ENCODE results near the gene RSAD1. TPM values are rescaled to one million over a fixed set of nuclear protein-coding genes. Genes with fewer than 3 reads are reported as not detected.

The RSAD1 gene
- total RNA-seq (10 to 100 TPM; 17.2 to 27.3 TPM), polyA plus RNA-seq (ENCODE audit: insufficient read length in 2 of 2) (10 to 100 TPM; 41.8 to 54.7 TPM)
- long read RNA-seq, donor 1, transcript RSAD1-201 (9 exons, 2,528 nt) = major isoform, 5 of 17 reads
- long read RNA-seq, donor 1, partial matches to known transcripts = 10 of 17 reads
- long read RNA-seq, donor 1, other reads (novel, unspliced or antisense) = 0 of 17 reads
- long read RNA-seq, donor 2, partial matches to known transcripts = 0 of 3 reads
- long read RNA-seq, donor 2, other reads (novel, unspliced or antisense) = 0 of 3 reads
- long read RNA-seq, donor 3, partial matches to known transcripts = 0 of 4 reads
- long read RNA-seq, donor 3, other reads (novel, unspliced or antisense) = 0 of 4 reads
- long read RNA-seq, donor 4, partial matches to known transcripts = 0 of 6 reads
- long read RNA-seq, donor 4, other reads (novel, unspliced or antisense) = 0 of 6 reads

DNA sequence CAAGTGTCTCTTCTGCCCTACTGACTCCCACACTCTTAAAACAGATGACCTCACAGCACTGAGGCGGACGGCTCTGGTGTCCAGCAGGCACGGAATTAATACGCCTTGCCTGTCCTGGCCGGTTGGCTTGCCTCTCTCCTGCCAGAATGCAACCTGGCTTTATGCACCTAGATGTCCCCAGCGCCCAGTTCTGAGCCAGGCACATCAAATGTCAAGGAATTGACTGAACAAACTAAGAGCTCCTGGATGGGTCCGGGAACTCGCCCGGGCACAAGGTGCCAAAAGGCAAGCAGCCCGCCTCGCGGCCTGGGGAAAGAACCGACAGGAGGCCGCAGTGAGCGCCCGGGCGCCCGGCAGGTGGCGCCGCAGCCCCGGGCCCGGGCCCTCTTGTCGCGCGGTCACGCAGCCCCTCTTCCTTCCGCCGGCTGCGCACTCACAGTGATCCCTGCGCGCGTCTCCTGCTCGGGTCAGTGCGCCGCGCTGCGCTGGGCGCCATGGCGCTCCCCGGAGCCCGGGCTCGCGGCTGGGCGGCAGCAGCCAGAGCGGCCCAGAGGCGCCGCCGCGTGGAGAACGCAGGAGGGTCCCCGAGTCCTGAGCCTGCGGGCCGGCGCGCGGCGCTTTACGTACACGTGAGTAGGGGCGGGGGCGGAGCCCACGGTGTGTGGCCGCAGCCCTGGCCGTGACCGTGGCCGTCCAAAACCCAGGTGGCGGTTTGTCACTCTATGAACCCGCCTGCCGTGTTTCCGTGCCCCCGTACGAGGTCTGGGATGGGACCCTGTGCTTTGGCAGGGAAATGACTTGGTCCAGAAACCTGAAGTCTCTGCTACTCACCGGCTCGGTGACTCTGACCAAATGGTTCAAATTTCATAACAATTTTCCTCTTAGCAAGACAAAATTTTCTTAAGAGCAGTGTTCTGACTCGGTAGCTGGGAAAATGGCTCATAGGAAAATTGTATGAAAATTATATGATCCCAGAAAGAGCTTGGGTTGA lies at the start of gene RSAD1:
RSAD1 (plus strand) TSS at position 470 of the 991 bp plus-strand sequence; CDS start at position 495, 25 bp downstream.
- Histone ChIP-seq H3K36me3 (ENCODE audit: control insufficient read depth, insufficient read depth, low read length) (peaks cover 25% of the 10 kb centered on the region), H3K4me3 (ENCODE audit: low read depth, low read length) (peak within 1 kb of the TSS; percentile 89), H3K9me3 (ENCODE audit: control insufficient read depth, insufficient read depth, low read length) (no peaks in the 10 kb centered on the region), H3K4me1 (ENCODE audit: control insufficient read depth, insufficient read depth, low read length) (peaks cover 23% of the 10 kb centered on the region), H3K27ac (ENCODE audit: low read depth, low read length) (peak within 1 kb of the TSS; percentile 84), H3K27me3 (ENCODE audit: control insufficient read depth, insufficient read depth, low read length) (peaks cover 9% of the 10 kb centered on the region)
- WGBS (ENCODE audit: insufficient coverage) = 2% methylated on average over 73 of the region's 75 CpGs
- DNase-seq (ENCODE audit: low read depth in 4 of 6, low spot score in 6 of 6) = peak; percentile 68 to 95 (median 76)

DNA sequence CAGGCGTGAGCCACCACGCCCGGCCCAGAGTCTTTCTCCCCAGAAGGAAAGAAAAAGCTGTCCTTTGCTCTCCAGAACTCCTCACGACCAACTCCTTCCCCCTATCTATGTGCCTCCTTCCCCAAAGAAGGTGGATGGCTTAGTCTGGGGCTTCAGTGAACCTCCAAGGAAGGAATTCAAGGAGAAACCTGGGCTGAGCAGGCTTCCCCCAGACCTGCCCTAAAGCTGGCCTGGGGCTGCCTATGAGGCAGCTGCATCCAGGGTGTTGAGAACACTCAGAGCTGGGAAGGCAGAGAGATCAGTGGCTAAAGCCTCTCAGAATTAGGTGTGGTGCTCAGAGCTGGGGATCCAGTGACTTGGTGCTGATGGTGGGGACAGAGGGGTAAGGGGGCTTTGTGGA lies 48.9 kb upstream of the RSAD1 start:
- Histone ChIP-seq H3K27me3 (ENCODE audit: control insufficient read depth, insufficient read depth, low read length) (no peaks in the 10 kb centered on the region), H3K4me1 (ENCODE audit: control insufficient read depth, insufficient read depth, low read length) (peaks cover 22% of the 10 kb centered on the region), H3K36me3 (ENCODE audit: control insufficient read depth, insufficient read depth, low read length) (no peaks in the 10 kb centered on the region), H3K27ac (ENCODE audit: low read depth, low read length) (no peak overlapping the region), H3K9me3 (ENCODE audit: control insufficient read depth, insufficient read depth, low read length) (no peaks in the 10 kb centered on the region), H3K4me3 (ENCODE audit: low read depth, low read length) (no peak overlapping the region)
- no peak for DNase-seq (ENCODE audit: low read depth in 4 of 6, low spot score in 6 of 6)
- WGBS (ENCODE audit: insufficient coverage) = 89% methylated on average over 3 of the region's 4 CpGs

DNA sequence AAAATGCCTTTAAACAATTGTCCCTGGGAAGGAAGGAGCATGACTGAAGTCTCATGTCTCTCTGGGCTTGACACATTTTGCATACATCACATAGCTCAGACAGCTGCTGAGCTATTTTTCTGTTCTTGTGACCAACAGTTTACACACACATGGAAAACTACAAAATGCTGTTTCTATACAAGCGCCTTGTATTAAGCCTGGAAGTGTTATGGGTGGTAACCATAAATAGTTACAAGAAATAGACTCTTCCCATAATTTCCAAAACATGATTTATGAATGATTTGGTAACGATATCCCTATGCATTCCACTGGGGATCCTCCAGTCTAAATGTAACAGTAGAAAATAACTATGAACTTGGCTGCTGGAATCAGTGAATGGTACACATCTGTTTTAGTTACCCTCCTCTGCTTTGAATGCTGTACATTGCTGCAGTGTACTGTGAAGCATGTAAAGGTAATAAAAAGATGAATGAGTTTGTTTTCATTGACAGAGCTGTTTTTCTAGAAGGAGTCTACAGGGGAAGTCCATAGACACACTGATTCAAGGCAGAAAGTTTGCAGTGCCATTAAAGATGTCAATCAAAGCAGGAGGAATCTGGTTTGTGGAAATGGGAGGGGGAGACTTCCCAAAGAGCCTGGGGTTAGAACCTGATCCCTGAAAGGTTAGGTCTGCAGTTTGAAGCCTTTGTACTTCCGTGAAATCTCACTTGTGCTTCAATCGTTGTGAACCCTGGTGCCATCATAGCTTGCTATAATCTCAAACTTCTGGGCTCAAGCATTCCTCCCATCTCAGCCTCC lies 47.6 kb upstream of the RSAD1 start:
- Histone ChIP-seq H3K4me1 (ENCODE audit: control insufficient read depth, insufficient read depth, low read length) (peaks cover 14% of the 10 kb centered on the region), H3K36me3 (ENCODE audit: control insufficient read depth, insufficient read depth, low read length) (no peaks in the 10 kb centered on the region), H3K4me3 (ENCODE audit: low read depth, low read length) (no peak overlapping the region), H3K9me3 (ENCODE audit: control insufficient read depth, insufficient read depth, low read length) (no peaks in the 10 kb centered on the region), H3K27me3 (ENCODE audit: control insufficient read depth, insufficient read depth, low read length) (no peaks in the 10 kb centered on the region), H3K27ac (ENCODE audit: low read depth, low read length) (no peak overlapping the region)
- WGBS (ENCODE audit: insufficient coverage) = no CpG with 5 or more reads among the region's 4 CpGs
- DNase-seq (ENCODE audit: low read depth in 4 of 6, low spot score in 6 of 6) = no peak

DNA sequence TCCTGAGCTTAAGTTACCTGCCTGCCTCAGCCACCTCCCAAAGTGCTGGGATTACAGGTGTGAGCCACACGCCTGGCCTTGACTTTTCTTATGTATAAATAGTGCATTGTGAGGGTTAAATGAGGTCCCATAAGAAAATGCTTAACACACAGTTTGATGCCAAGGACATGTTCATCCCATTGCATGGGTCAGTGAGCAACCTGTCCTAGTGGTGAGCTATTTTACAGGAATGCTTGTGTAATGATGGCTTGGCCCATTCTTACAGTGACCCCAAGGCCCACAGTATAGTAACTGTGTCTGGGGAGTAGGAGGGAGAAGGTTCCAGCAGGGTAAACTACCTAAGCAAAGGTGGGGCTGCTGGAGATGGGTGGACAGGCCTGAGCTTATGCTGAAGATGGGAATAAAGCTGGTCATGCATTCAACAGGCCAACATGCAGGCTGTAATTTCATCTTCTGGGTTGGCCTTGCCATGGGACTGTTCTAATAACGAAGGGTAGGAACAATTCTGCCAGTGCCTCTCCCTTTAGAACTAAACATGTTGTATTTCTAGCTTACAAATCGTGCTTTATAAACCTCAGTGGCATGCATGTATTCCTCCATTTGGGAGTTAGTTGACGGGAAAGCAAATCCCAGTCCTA lies 46.4 kb upstream of the RSAD1 start:
- H3K4me3 ChIP-seq (ENCODE audit: low read depth, low read length) = no peak overlapping the region
- H3K27me3 ChIP-seq (ENCODE audit: control insufficient read depth, insufficient read depth, low read length) = no peaks in the 10 kb centered on the region
- 83% methylated on average over 1 of the region's 4 CpGs for WGBS (ENCODE audit: insufficient coverage)
- DNase-seq (ENCODE audit: low read depth in 4 of 6, low spot score in 6 of 6) = no peak
- no peaks in the 10 kb centered on the region for H3K9me3 ChIP-seq (ENCODE audit: control insufficient read depth, insufficient read depth, low read length)
- peaks cover 2% of the 10 kb centered on the region for H3K4me1 ChIP-seq (ENCODE audit: control insufficient read depth, insufficient read depth, low read length)
- no peak overlapping the region for H3K27ac ChIP-seq (ENCODE audit: low read depth, low read length)
- no peaks in the 10 kb centered on the region for H3K36me3 ChIP-seq (ENCODE audit: control insufficient read depth, insufficient read depth, low read length)

DNA sequence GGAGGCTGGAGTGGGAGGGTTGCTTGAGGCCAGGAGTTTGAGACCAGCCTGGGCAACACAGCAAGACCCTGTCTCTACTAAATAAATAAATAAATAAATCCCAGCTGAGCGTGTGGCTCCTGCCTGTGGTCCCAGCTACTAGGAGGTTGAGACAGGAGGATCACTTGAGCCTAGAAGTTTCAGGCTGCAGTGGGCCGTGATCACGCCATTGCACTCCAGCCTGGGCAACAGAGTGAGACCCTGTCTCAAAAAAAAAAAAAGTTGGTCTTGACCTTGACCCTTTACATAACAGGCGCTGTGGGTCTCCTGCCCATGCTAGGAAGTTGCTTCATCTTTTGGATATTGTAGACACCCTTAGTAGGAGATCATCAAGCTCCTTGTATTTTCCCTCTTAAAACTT lies 41.3 kb upstream of the RSAD1 start:
- no peaks in the 10 kb centered on the region for H3K4me1 ChIP-seq (ENCODE audit: control insufficient read depth, insufficient read depth, low read length)
- no peak for DNase-seq (ENCODE audit: low read depth in 4 of 6, low spot score in 6 of 6)

DNA sequence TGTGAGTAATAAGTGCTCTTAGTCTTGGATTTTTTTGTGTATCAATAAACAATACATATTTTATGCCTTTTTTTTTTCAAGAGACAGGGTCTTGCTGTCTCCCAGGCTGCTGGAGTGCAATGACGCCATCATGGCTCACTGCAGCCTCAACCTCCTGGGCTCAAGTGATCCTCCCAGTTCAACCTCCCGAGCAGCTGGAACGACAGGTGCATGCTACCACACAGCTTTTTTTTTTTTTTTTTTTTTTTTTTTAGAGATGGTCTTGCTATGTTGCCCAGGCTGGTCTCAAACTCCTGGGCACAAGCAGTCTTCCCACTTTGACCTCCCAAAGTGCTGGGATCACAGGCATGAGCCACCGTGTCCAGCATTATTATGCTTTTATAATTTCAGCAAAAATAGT lies 39.7 kb upstream of the RSAD1 start:
- no peak overlapping the region for H3K4me3 ChIP-seq (ENCODE audit: low read depth, low read length)
- H3K9me3 ChIP-seq (ENCODE audit: control insufficient read depth, insufficient read depth, low read length) = no peaks in the 10 kb centered on the region
- H3K4me1 ChIP-seq (ENCODE audit: control insufficient read depth, insufficient read depth, low read length) = no peaks in the 10 kb centered on the region
- no peak overlapping the region for H3K27ac ChIP-seq (ENCODE audit: low read depth, low read length)
- H3K36me3 ChIP-seq (ENCODE audit: control insufficient read depth, insufficient read depth, low read length) = no peaks in the 10 kb centered on the region
- H3K27me3 ChIP-seq (ENCODE audit: control insufficient read depth, insufficient read depth, low read length) = no peaks in the 10 kb centered on the region
- no peak for DNase-seq (ENCODE audit: low read depth in 4 of 6, low spot score in 6 of 6)
- no CpG with 5 or more reads among the region's 4 CpGs for WGBS (ENCODE audit: insufficient coverage)

More for the DNA sequence above, 41.3 kb upstream of the RSAD1 start:
- no peaks in the 10 kb centered on the region for H3K36me3 ChIP-seq (ENCODE audit: control insufficient read depth, insufficient read depth, low read length)
- H3K27me3 ChIP-seq (ENCODE audit: control insufficient read depth, insufficient read depth, low read length) = no peaks in the 10 kb centered on the region
- 92% methylated on average over 3 of the region's 4 CpGs for WGBS (ENCODE audit: insufficient coverage)
- H3K27ac ChIP-seq (ENCODE audit: low read depth, low read length) = no peak overlapping the region
- no peak overlapping the region for H3K4me3 ChIP-seq (ENCODE audit: low read depth, low read length)
- no peaks in the 10 kb centered on the region for H3K9me3 ChIP-seq (ENCODE audit: control insufficient read depth, insufficient read depth, low read length)

DNA sequence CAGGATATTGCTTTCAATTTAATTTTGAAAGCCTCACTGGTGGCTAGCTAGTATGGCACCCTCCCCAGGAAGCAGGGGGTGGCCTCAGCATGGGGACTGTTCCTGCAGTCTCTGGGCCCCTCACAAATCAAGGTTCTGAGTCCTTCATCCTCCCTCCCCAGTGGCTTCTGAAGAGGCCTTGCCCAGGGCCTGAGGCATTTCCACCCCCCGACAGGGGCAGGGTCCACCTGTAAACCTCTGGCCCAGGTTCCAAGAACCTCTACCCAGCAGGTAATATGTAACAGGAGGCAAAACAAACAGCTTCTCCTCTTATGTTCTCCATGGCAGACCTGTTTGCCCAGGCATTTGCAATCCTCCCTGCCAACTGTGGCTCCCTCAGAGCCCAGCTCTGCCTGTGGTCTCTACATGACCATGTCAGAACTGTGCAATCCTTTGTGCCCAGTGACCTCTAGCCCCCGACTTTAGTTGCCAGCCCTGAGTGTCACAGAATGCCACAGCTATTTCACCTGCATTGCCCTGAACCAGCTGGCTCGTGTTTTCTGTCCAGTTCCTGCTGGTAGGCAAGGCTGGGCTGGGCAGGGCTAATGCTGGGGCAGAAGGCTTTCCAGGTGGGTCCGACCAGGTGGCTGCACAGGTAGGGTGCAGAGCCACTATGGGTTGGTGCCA lies 38.4 kb upstream of the RSAD1 start:
- Histone ChIP-seq H3K4me1 (ENCODE audit: control insufficient read depth, insufficient read depth, low read length) (no peaks in the 10 kb centered on the region), H3K27ac (ENCODE audit: low read depth, low read length) (no peak overlapping the region), H3K9me3 (ENCODE audit: control insufficient read depth, insufficient read depth, low read length) (no peaks in the 10 kb centered on the region), H3K36me3 (ENCODE audit: control insufficient read depth, insufficient read depth, low read length) (no peaks in the 10 kb centered on the region), H3K27me3 (ENCODE audit: control insufficient read depth, insufficient read depth, low read length) (no peaks in the 10 kb centered on the region), H3K4me3 (ENCODE audit: low read depth, low read length) (no peak overlapping the region)
- no peak for DNase-seq (ENCODE audit: low read depth in 4 of 6, low spot score in 6 of 6)
- WGBS (ENCODE audit: insufficient coverage) = 78% methylated on average over 3 of the region's 4 CpGs

DNA sequence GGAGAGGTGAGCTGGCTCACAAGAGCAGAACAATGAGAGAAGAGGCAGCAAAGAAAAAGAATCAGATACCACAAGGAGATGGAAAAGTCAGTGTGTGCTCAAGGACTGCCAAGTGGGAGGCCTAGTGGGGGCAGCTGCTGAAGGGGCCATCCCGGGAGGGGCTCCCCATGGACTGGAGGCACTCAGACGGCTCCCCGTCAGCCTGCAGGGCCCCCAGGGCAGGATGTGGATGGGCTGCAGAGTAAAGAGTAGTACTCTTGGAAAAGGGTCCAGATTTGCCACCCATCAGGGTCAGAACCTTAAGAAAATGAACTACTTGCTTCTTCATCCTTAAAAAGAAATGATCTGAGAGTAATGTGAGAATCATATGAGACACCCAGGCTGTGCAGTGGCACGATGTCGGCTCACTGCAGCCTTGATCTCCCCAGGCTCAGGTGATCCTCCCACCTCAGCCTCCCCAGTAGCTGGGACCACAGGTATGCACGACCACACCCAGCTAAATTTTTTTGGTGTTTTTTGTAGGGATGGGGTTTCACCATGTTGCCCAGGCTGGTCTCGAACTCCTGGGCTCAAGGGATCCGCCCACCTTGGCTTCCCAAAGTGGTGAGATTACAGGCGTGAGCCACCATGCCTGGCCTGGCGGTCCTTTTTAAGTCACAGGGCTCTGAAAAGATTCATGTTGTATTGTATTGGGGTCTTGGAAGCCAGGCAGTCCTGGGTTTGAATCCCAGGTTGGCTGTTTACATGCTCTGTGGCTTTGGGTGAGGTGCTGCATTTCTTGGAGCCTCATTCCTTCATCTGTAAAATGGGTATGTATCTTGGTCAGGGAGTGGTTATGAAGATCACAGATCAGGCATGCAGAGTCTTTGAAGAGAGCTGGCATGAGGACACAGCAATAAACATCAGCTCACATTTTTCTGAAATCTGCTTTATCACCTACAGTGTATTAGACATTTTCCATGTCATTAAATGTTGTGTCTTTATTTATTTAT lies 37.5 kb upstream of the RSAD1 start:
- H3K27ac ChIP-seq (ENCODE audit: low read depth, low read length) = no peak overlapping the region
- no peaks in the 10 kb centered on the region for H3K4me1 ChIP-seq (ENCODE audit: control insufficient read depth, insufficient read depth, low read length)
- WGBS (ENCODE audit: insufficient coverage) = 85% methylated on average over 7 of the region's 10 CpGs
- H3K36me3 ChIP-seq (ENCODE audit: control insufficient read depth, insufficient read depth, low read length) = no peaks in the 10 kb centered on the region
- H3K27me3 ChIP-seq (ENCODE audit: control insufficient read depth, insufficient read depth, low read length) = no peaks in the 10 kb centered on the region
- H3K9me3 ChIP-seq (ENCODE audit: control insufficient read depth, insufficient read depth, low read length) = no peaks in the 10 kb centered on the region
- no peak overlapping the region for H3K4me3 ChIP-seq (ENCODE audit: low read depth, low read length)
- DNase-seq (ENCODE audit: low read depth in 4 of 6, low spot score in 6 of 6) = no peak
